Heart left ventricle (tissue), 13 donors: ENCODE measurements around the gene PRR19.

ENCODE experiments used
- POLR2A ChIP-seq, 2 donors: fragments of 450-650 bp; IDR thresholded peaks; one replicate each; pipeline ENCODE4 v1.6.1; 2017; ENCODE audit warnings: antibody characterized with exemption in 2 of 2, mild to moderate bottlenecking in 2 of 2, moderate library complexity in 2 of 2
- TF ChIP-seq, protein P1 (sequence below), 12 donors: fragments of 200-600 bp; sonication (generic) in 4 of 12; IDR thresholded peaks; one replicate each; pipeline versions ENCODE4 v1.5.0 to v1.8.0; 2018 to 2022; ENCODE audit warnings: antibody characterized with exemption in 12 of 12, mild to moderate bottlenecking in 5 of 12
- donor health status: ischemic (EF 13 %, LVEDD 7.1; RV severe dilation, severe dysfunction).
- donor health status: DM: no; HTN: yes; CAD: no.
- donor health status: DM: no; HTN: no; CAD: no.
- donor health status: ischemic (EF 25% LVEDD 6.9; RV normal size, moderate dysfunction).
- donor health status: ischemic (EF 25% LVEDD 5.7; RV mildly dilated, moderate dysfunction).
- donor health status: ischemic (EF 35%, LVEDD 5.7; RV mildly dilated, moderate dysfunction).
- donor health status: nonischemic (EF 11% LVEDD 7.7; RV severe dilation, severe dysfunction).
- donor health status: DM: yes; HTN: yes; CAD: no.
- donor health status: PGD.
- donor health status: ischemic (EF 29% LVEDD 5.4; RV normal size, mild dysfunction).
- donor health status: nonischemic (EF 23%, LVEDD 6.1; RV moderate dilation, normal function).

DNA sequence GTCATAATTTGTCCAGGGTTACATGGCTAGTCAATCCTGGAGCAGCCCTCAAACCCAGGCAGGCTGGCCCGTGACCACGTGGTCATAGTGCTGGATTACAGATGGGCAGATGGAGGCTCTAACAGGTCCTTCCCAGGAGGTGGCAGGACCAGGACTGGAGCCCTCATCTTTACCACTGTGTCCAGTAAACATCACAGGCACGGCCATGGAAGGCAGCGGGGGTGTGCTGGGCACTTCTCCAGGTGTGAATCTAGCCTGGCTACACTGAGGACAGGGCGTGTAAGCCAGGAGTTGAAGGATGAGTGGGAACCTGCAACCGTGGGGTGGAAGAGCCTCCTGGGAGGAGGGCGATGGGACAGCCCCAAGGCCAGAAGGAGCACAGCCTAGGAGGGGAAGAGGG is 26.8 kb upstream of the PRR19 start:
- TF ChIP-seq, protein P1, sequence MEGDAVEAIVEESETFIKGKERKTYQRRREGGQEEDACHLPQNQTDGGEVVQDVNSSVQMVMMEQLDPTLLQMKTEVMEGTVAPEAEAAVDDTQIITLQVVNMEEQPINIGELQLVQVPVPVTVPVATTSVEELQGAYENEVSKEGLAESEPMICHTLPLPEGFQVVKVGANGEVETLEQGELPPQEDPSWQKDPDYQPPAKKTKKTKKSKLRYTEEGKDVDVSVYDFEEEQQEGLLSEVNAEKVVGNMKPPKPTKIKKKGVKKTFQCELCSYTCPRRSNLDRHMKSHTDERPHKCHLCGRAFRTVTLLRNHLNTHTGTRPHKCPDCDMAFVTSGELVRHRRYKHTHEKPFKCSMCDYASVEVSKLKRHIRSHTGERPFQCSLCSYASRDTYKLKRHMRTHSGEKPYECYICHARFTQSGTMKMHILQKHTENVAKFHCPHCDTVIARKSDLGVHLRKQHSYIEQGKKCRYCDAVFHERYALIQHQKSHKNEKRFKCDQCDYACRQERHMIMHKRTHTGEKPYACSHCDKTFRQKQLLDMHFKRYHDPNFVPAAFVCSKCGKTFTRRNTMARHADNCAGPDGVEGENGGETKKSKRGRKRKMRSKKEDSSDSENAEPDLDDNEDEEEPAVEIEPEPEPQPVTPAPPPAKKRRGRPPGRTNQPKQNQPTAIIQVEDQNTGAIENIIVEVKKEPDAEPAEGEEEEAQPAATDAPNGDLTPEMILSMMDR (IDR thresholded peaks at IDR 0.05), result no peak
- no peak for TF ChIP-seq POLR2A (IDR thresholded peaks at IDR 0.05)
